CD14-positive monocyte (primary cell): ENCODE measurements around the gene DOCK3. TPM values are rescaled to one million over a fixed set of nuclear protein-coding genes. Genes with fewer than 3 reads are reported as not detected.

ENCODE experiments used
- DNase-seq, 3 donors: peaks; one replicate each; pipeline ENCODE4 v3.0.0-alpha.2; 2011 to 2022
- H2AFZ ChIP-seq: 2 replicates; pipeline ENCODE4 v1.6.0; 2012; ENCODE audit warnings: mild to moderate bottlenecking, low read depth, low read length, inconsistent platforms; ENCODE audit not compliant: insufficient read depth, poor library complexity, severe bottlenecking
- H3K27ac ChIP-seq, 2 donors: 1 replicate in 1 of 2; 2 replicates in 1 of 2; pipeline ENCODE4 v1.5.1; 2012 to 2013; ENCODE audit warnings: low read length in 2 of 2, control low read depth in 1 of 2, inconsistent platforms in 1 of 2, low read depth in 1 of 2, mild to moderate bottlenecking in 1 of 2
- H3K27me3 ChIP-seq, 2 donors: one replicate each; pipeline versions ENCODE4 v1.6.0 to v1.6.1; 2011 to 2013; ENCODE audit warnings: low read length in 2 of 2; ENCODE audit not compliant: control insufficient read depth in 2 of 2, insufficient read depth in 2 of 2
- H3K36me3 ChIP-seq, 2 donors: replicated peaks in 1 of 2; 1 replicate in 1 of 2; 2 replicates in 1 of 2; pipeline versions ENCODE4 v1.5.1 to v1.6.1; 2012 to 2013; ENCODE audit warnings: low read length in 2 of 2, control low read depth in 1 of 2, inconsistent platforms in 1 of 2, mild to moderate bottlenecking in 1 of 2; ENCODE audit not compliant: insufficient read depth in 2 of 2, control insufficient read depth in 1 of 2
- H3K4me1 ChIP-seq, 2 donors: 1 replicate in 1 of 2; 2 replicates in 1 of 2; pipeline versions ENCODE4 v1.5.1 to v1.6.1; 2012 to 2013; ENCODE audit warnings: low read length in 2 of 2, control low read depth in 1 of 2, inconsistent platforms in 1 of 2, mild to moderate bottlenecking in 1 of 2, moderate library complexity in 1 of 2; ENCODE audit not compliant: insufficient read depth in 2 of 2, control insufficient read depth in 1 of 2
- H3K4me2 ChIP-seq: replicated peaks from 2 replicates; pipeline ENCODE3; 2012; ENCODE audit warnings: low read length, moderate library complexity, mild to moderate bottlenecking; ENCODE audit not compliant: poor library complexity, severe bottlenecking; ENCODE audit errors: extremely low read depth
- H3K4me3 ChIP-seq, 3 experiments: fragments of 200-600 bp in 1 of 3; sonication (generic) in 1 of 3; replicated peaks in 1 of 3; 1 replicate in 2 of 3; 2 replicates in 1 of 3; pipeline ENCODE4 v1.5.1; 2011 to 2013; ENCODE audit warnings: low read length in 3 of 3, mild to moderate bottlenecking in 3 of 3, control low read depth in 2 of 3, low read depth in 2 of 3, inconsistent platforms in 1 of 3, moderate library complexity in 1 of 3
- H3K79me2 ChIP-seq: 2 replicates; pipeline ENCODE4 v1.6.0; 2012; ENCODE audit warnings: mild to moderate bottlenecking, control low read depth, inconsistent platforms, low read length, moderate library complexity; ENCODE audit not compliant: insufficient read depth
- H3K9ac ChIP-seq: 2 replicates; pipeline ENCODE4 v1.6.0; 2017; ENCODE audit warnings: low read length, mild to moderate bottlenecking; ENCODE audit not compliant: insufficient read depth, poor library complexity, severe bottlenecking
- H3K9me3 ChIP-seq, 2 donors: replicated peaks in 1 of 2; 1 replicate in 1 of 2; 2 replicates in 1 of 2; pipeline versions ENCODE4 v1.5.1 to v1.6.1; 2012 to 2013; ENCODE audit warnings: low read length in 2 of 2, control low read depth in 1 of 2; ENCODE audit not compliant: control insufficient read depth in 1 of 2, insufficient read depth in 1 of 2
- H4K20me1 ChIP-seq: 2 replicates; pipeline ENCODE4 v1.6.0; 2012; ENCODE audit warnings: mild to moderate bottlenecking, low read length, control low read depth, moderate library complexity; ENCODE audit not compliant: insufficient read depth
- H3K27ac Mint-ChIP-seq, 7 donors: one replicate each; pipeline ENCODE4 v1.8.0; 2020; ENCODE audit warnings: mild to moderate bottlenecking in 7 of 7, mixed read lengths in 7 of 7, moderate library complexity in 6 of 7, inconsistent platforms in 2 of 7
- H3K27me3 Mint-ChIP-seq, 3 donors: one replicate each; pipeline ENCODE4 v1.8.0; 2021 to 2022; ENCODE audit warnings: low read depth in 3 of 3, mild to moderate bottlenecking in 3 of 3, mixed read lengths in 3 of 3, moderate library complexity in 3 of 3, inconsistent platforms in 1 of 3
- H3K36me3 Mint-ChIP-seq, 2 donors: one replicate each; pipeline ENCODE4 v1.8.0; 2020; ENCODE audit warnings: mixed read lengths in 2 of 2, inconsistent platforms in 1 of 2, mild to moderate bottlenecking in 1 of 2
- H3K4me1 Mint-ChIP-seq: one replicate; pipeline ENCODE4 v1.8.0; 2020; ENCODE audit warnings: mild to moderate bottlenecking, mixed read lengths
- H3K4me3 Mint-ChIP-seq, 2 donors: one replicate each; pipeline ENCODE4 v1.8.0; 2020; ENCODE audit warnings: mild to moderate bottlenecking in 2 of 2, mixed read lengths in 2 of 2, moderate library complexity in 1 of 2
- H3K9me3 Mint-ChIP-seq, 7 donors: one replicate each; pipeline ENCODE4 v1.8.0; 2020 to 2022; ENCODE audit warnings: mixed read lengths in 7 of 7, mild to moderate bottlenecking in 6 of 7, moderate library complexity in 6 of 7, inconsistent platforms in 2 of 7
- CTCF ChIP-seq: fragments of 200-600 bp; IDR thresholded peaks from one replicate; pipeline ENCODE4 v1.8.0; 2022; ENCODE audit warnings: antibody characterized with exemption, mild to moderate bottlenecking
- WGBS: methylation state at CpG from one replicate; pipeline ENCODE4 v1.1.5; 2013; ENCODE audit warnings: missing lambda C conversion rate; ENCODE audit not compliant: insufficient coverage; 5-methylcytosine and 5-hydroxymethylcytosine counted together
- intact Hi-C, 2 donors: fragments of 100-400 bp; cut with micrococcal nuclease; formaldehyde crosslinking; loops; one replicate each; pipeline versions ENCODE4 v1.15.0 to v1.15.1; 2023
- polyA plus RNA-seq, 3 donors: library from polyadenylated mRNA; depleted of rRNA in 1 of 3; unstranded in 2 of 3; stranded (reverse) in 1 of 3; fragments of 300-500 nt in 2 of 3; fragments of >200 nt in 1 of 3; fragmentation: Illumina TruSeq in 2 of 3; gene quantifications; 1 replicate in 2 of 3; 2 replicates in 1 of 3; pipeline ENCODE4 v1.2.3, GENCODE V29; 2012 to 2021

Gene DOCK3
- polyA plus RNA-seq, 3 donors = 0.03 TPM; not detected in 1

DNA sequence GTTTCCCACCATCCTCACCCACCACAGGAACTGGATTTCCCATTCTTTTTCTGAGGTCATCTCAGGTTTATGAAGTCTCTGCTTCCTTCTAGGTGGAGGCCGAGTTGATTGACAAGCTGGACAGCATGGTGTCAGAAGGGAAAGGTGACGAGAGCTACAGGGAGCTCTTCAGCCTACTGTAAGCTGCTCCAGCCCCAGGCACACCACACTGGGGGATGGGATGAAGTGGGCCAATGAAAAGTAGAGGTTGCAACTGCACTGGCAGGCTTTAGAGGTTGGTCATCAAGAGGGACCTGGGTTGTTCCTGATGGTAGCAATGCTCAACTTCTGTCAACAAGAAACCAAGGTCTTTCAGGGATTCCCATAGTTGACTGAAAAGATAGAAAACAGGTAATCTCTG, 655.3 kb downstream of the DOCK3 start:
- H3K4me1 Mint-ChIP-seq = no peaks in the 10 kb centered on the region
- H3K27ac Mint-ChIP-seq = no peak overlapping the region

GRCh38 chr3:51332156-51332555, 657.4 kb downstream of the DOCK3 start:
- no peaks in the 10 kb centered on the region for H3K79me2 ChIP-seq
- no peak for TF ChIP-seq CTCF
- no peak overlapping the region for H3K4me3 Mint-ChIP-seq
- no peaks in the 10 kb centered on the region for H3K36me3 ChIP-seq
- H3K9me3 ChIP-seq = no peaks in the 10 kb centered on the region
- no peak overlapping the region for H3K4me3 ChIP-seq
- H3K9me3 Mint-ChIP-seq = peaks cover 0 to 3% (median 1%) of the 10 kb centered on the region in 7 donors
- intact Hi-C loops = no loop called here
- no peak overlapping the region for H3K27ac Mint-ChIP-seq
- peaks cover 0 to 2% (median 0%) of the 10 kb centered on the region in 3 donors for H3K27me3 Mint-ChIP-seq
- no peaks in the 10 kb centered on the region for H3K27me3 ChIP-seq
- no peak overlapping the region for H3K4me2 ChIP-seq
- no peak overlapping the region for H3K9ac ChIP-seq
- H3K4me1 Mint-ChIP-seq = no peaks in the 10 kb centered on the region
- no peaks in the 10 kb centered on the region for H3K4me1 ChIP-seq
- WGBS = 100% methylated on average over 1 of the region's 1 CpG
- no peaks in the 10 kb centered on the region for H3K36me3 Mint-ChIP-seq
- H2AFZ ChIP-seq = no peak overlapping the region
- no peak for DNase-seq
- H4K20me1 ChIP-seq = no peaks in the 10 kb centered on the region
- H3K27ac ChIP-seq = no peak overlapping the region

More for the DNA sequence above, 655.3 kb downstream of the DOCK3 start:
- peaks cover 0 to 8% (median 3%) of the 10 kb centered on the region in 7 donors for H3K9me3 Mint-ChIP-seq
- no peaks in the 10 kb centered on the region for H3K79me2 ChIP-seq
- H3K9me3 ChIP-seq = no peaks in the 10 kb centered on the region
- no peaks in the 10 kb centered on the region for H3K36me3 Mint-ChIP-seq
- no peak overlapping the region for H2AFZ ChIP-seq
- no peaks in the 10 kb centered on the region for H3K27me3 ChIP-seq
- WGBS = 60% methylated on average over 1 of the region's 2 CpGs
- H3K4me1 ChIP-seq = no peaks in the 10 kb centered on the region
- H4K20me1 ChIP-seq = no peaks in the 10 kb centered on the region
- no peak overlapping the region for H3K27ac ChIP-seq
- DNase-seq = no peak
- no peaks in the 10 kb centered on the region for H3K36me3 ChIP-seq
- no peaks in the 10 kb centered on the region for H3K27me3 Mint-ChIP-seq
- no peak overlapping the region for H3K4me3 ChIP-seq
- TF ChIP-seq CTCF = no peak
- H3K9ac ChIP-seq = no peak overlapping the region
- no peak overlapping the region for H3K4me2 ChIP-seq
- H3K4me3 Mint-ChIP-seq = no peak overlapping the region
- intact Hi-C loops = no loop called here
